Rectal smooth muscle tissue (tissue), 1 donor: ENCODE data around the gene ROBO1.

Experiments used
- H3K27ac ChIP-seq: one replicate; pipeline ENCODE4 v1.7.0; 2013; ENCODE audit warnings: low read depth, low read length, inconsistent platforms
- H3K27me3 ChIP-seq: one replicate; pipeline ENCODE4 v1.7.0; 2013; ENCODE audit warnings: low read length; ENCODE audit not compliant: control insufficient read depth, insufficient read depth
- H3K36me3 ChIP-seq: one replicate; pipeline ENCODE4 v1.7.0; 2013; ENCODE audit warnings: low read length; ENCODE audit not compliant: control insufficient read depth, insufficient read depth
- H3K4me1 ChIP-seq: one replicate; pipeline ENCODE4 v1.7.0; 2013; ENCODE audit warnings: low read length; ENCODE audit not compliant: control insufficient read depth, insufficient read depth
- H3K4me3 ChIP-seq: one replicate; pipeline ENCODE4 v1.7.0; 2013; ENCODE audit warnings: low read length
- H3K9ac ChIP-seq: one replicate; pipeline ENCODE4 v1.7.0; 2013; ENCODE audit warnings: low read length

Gene ROBO1

GRCh38 chr3:78926523-78926922 is 841.3 kb downstream of the ROBO1 start:
- Histone ChIP-seq H3K9ac (no peak overlapping the region), H3K4me1 (no peaks in the 10 kb centered on the region), H3K36me3 (no peaks in the 10 kb centered on the region), H3K4me3 (no peak overlapping the region), H3K27ac (no peak overlapping the region), H3K27me3 (no peaks in the 10 kb centered on the region)

DNA sequence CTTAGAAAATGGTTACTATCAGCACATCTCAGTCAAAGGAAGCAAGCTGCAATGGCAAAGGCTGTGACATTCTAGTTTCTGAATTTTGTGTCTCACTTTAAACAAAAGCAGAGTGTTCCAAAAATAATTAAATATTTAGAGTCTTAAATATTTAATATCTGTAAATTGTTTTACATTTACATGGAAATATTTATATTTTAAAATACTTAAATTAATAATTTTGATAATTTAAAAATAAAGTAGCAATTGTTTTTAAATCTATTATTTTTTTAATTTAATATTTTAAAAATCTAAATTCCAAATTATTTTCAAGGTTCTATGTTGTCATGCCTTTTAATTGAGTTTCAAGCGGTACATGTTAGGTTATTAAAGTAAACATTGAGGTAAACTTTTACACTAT is 843.1 kb downstream of the ROBO1 start:
- Histone ChIP-seq H3K36me3 (no peaks in the 10 kb centered on the region), H3K27me3 (no peaks in the 10 kb centered on the region), H3K4me1 (no peaks in the 10 kb centered on the region), H3K9ac (no peak overlapping the region), H3K4me3 (no peak overlapping the region), H3K27ac (no peak overlapping the region)

GRCh38 chr3:78919021-78919755 is 848.6 kb downstream of the ROBO1 start:
- H3K4me3 ChIP-seq = no peak overlapping the region
- no peaks in the 10 kb centered on the region for H3K27me3 ChIP-seq
- no peaks in the 10 kb centered on the region for H3K36me3 ChIP-seq
- no peak overlapping the region for H3K27ac ChIP-seq
- no peaks in the 10 kb centered on the region for H3K4me1 ChIP-seq
- H3K9ac ChIP-seq = no peak overlapping the region

- Histone ChIP-seq H3K36me3 (no peaks in the 10 kb centered on the region), H3K4me1 (no peaks in the 10 kb centered on the region), H3K27ac (no peak overlapping the region), H3K9ac (no peak overlapping the region), H3K4me3 (no peak overlapping the region), H3K27me3 (no peaks in the 10 kb centered on the region)
These were observed 849.3 kb downstream of the ROBO1 start for GRCh38 chr3:78918361-78919020.

DNA sequence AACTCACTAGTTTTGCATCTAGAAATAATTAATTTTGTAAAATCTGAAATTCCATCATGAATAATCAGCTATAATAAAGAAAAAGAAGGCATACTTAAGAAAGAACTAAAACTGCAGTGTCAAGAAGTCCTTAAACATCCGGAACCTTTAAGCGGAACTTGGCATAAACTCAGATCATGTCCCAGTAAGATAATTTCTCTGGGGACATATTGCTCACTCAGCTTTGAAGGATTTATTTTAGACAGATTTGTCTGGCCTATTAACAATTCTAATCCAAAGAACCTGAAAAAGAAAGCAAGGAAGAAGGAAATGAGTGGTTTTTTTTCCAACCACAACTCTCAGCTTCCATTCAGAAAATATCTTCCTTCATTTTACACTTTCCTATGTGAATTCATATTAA is 850.3 kb downstream of the ROBO1 start:
- Histone ChIP-seq H3K36me3 (no peaks in the 10 kb centered on the region), H3K27ac (no peak overlapping the region)

GRCh38 chr3:78913711-78914110 is 854.1 kb downstream of the ROBO1 start:
- H3K9ac ChIP-seq = no peak overlapping the region
- no peak overlapping the region for H3K27ac ChIP-seq
- no peaks in the 10 kb centered on the region for H3K4me1 ChIP-seq
- H3K36me3 ChIP-seq = no peaks in the 10 kb centered on the region
- no peak overlapping the region for H3K4me3 ChIP-seq
- H3K27me3 ChIP-seq = no peaks in the 10 kb centered on the region

More for the DNA sequence above, 850.3 kb downstream of the ROBO1 start:
- Histone ChIP-seq H3K4me3 (no peak overlapping the region), H3K27me3 (no peaks in the 10 kb centered on the region), H3K4me1 (no peaks in the 10 kb centered on the region), H3K9ac (no peak overlapping the region)

DNA sequence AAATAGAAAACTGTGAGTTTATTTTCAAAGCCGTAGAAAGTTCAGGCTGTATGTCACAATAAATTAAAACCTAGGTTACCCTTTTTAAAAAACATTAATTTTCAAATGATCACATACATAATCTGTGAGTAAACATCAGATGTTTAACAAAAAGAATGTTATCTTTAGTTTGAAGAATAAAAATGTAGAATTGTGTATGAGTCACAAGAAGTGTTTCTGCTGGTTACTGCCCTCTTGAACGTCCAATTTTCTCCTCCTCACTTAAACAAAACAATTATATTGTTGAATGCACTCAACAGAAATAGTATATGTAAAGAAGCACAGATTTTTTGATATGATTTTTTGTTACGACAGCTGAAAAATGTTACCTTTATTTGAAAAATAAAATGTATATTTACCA is 855.1 kb downstream of the ROBO1 start:
- H3K4me1 ChIP-seq = no peaks in the 10 kb centered on the region
- no peaks in the 10 kb centered on the region for H3K36me3 ChIP-seq
- H3K27me3 ChIP-seq = no peaks in the 10 kb centered on the region
- H3K27ac ChIP-seq = no peak overlapping the region
- H3K4me3 ChIP-seq = no peak overlapping the region
- H3K9ac ChIP-seq = no peak overlapping the region

DNA sequence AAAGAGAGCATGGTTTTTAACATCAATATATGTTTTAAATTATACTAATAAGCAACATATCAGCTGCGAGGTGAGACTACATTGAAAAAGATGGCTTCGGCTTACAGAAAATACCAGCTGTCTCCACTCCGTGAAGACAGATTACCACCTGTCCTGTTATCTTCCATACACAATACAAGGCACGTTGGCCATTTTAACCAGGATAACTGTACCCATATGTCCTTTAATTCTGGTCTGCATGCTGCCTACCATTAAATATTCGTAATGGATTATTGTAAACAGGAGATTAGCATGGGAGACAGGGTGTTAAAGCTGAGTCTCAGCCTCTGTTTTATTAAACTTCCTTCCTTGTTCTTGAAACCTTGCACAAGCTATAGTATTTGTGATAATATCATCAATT is 855.5 kb downstream of the ROBO1 start:
- no peak overlapping the region for H3K4me3 ChIP-seq
- no peaks in the 10 kb centered on the region for H3K36me3 ChIP-seq
- H3K27me3 ChIP-seq = no peaks in the 10 kb centered on the region
- H3K4me1 ChIP-seq = no peaks in the 10 kb centered on the region
- H3K9ac ChIP-seq = no peak overlapping the region
- H3K27ac ChIP-seq = no peak overlapping the region

GRCh38 chr3:78911394-78911793 is 856.4 kb downstream of the ROBO1 start:
- no peak overlapping the region for H3K4me3 ChIP-seq

GRCh38 chr3:78908236-78908635 is 859.6 kb downstream of the ROBO1 start:
- H3K9ac ChIP-seq = no peak overlapping the region
- no peak overlapping the region for H3K27ac ChIP-seq
- H3K27me3 ChIP-seq = no peaks in the 10 kb centered on the region
- H3K36me3 ChIP-seq = no peaks in the 10 kb centered on the region
- no peak overlapping the region for H3K4me3 ChIP-seq
- H3K4me1 ChIP-seq = no peaks in the 10 kb centered on the region

More at GRCh38 chr3:78911394-78911793, 856.4 kb downstream of the ROBO1 start:
- Histone ChIP-seq H3K4me1 (no peaks in the 10 kb centered on the region), H3K27me3 (no peaks in the 10 kb centered on the region), H3K9ac (no peak overlapping the region), H3K27ac (no peak overlapping the region), H3K36me3 (no peaks in the 10 kb centered on the region)

DNA sequence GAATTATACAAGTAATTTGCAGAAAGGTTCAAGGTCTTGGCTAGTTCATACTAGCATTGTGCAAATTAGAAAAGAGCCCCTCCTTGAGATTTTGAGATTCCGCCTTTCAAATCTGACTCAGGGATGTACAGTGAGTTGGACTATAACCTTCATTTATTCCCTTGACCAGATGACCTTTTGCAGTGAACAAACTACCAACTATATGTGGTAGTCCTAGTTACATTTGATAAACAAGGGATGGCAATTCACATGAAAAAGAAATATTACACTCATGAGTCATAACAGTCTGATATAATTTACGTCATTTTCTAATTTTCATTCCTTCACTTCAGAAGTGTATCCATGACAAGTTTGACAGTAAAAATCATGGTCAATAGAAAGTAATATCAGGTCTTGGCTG is 860.4 kb downstream of the ROBO1 start:
- no peak overlapping the region for H3K27ac ChIP-seq
- H3K4me1 ChIP-seq = no peaks in the 10 kb centered on the region
- H3K27me3 ChIP-seq = no peaks in the 10 kb centered on the region
- H3K9ac ChIP-seq = no peak overlapping the region
- no peaks in the 10 kb centered on the region for H3K36me3 ChIP-seq
- H3K4me3 ChIP-seq = no peak overlapping the region

- no peaks in the 10 kb centered on the region for H3K4me1 ChIP-seq
- H3K4me3 ChIP-seq = no peak overlapping the region
- H3K27ac ChIP-seq = no peak overlapping the region
- H3K9ac ChIP-seq = no peak overlapping the region
- no peaks in the 10 kb centered on the region for H3K27me3 ChIP-seq
- no peaks in the 10 kb centered on the region for H3K36me3 ChIP-seq
These were observed 860.9 kb downstream of the ROBO1 start for GRCh38 chr3:78906930-78907329.

- Histone ChIP-seq H3K27ac (no peak overlapping the region), H3K9ac (no peak overlapping the region), H3K36me3 (no peaks in the 10 kb centered on the region), H3K4me3 (no peak overlapping the region), H3K4me1 (no peaks in the 10 kb centered on the region), H3K27me3 (no peaks in the 10 kb centered on the region)
These were observed 861.6 kb downstream of the ROBO1 start for GRCh38 chr3:78906245-78906644.
